ENCODE data around the gene ATG13. TPM values are rescaled to one million over a fixed set of nuclear protein-coding genes. Genes with fewer than 3 reads are reported as not detected.
"Not testable (repeated sequence)": the region's sequence is repeated elsewhere in the genome, so short reads cannot be mapped to it uniquely, and the experiment has no call there.

The ATG13 gene
- total RNA-seq, 1 donor from 2014 or later = 87.7 TPM

DNA sequence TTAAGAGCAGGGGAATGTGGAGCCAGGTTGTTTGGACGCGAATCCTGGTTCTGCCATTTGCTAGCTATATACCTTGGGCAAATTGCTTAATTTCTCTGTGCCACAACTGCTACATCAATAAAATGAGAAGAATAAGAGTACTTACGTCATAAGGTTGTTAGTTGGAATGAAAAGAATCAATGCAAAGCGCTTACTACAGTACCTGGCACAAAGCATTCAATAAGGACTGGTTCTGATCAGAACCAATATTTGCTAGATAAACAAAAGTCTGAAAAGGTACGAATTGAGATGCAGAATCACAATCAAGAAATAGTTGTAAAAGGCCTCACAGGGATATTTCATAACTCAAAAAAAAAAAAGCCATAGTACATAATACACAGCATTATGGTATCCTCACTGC is 34.8 kb upstream of the ATG13 start:
- Mint-ChIP-seq H3K4me1 (ENCODE audit: low read depth, unreplicated experiment) (no peaks in the 10 kb centered on the region), H3K9me3 (ENCODE audit: unreplicated experiment) (peaks cover 2% of the 10 kb centered on the region), H3K27me3 (ENCODE audit: unreplicated experiment) (peaks cover 10% of the 10 kb centered on the region), H3K36me3 (ENCODE audit: unreplicated experiment) (peaks cover 11% of the 10 kb centered on the region), H3K27ac (ENCODE audit: unreplicated experiment) (peak overlapping the region; percentile 52), H3K4me3 (ENCODE audit: unreplicated experiment) (no peak overlapping the region)
- DNase-seq = no peak
- no peak for TF ChIP-seq CTCF (IDR thresholded peaks at IDR 0.05; ENCODE audit: partially characterized antibody, unreplicated experiment)

GRCh38 chr11:46583513-46583912 is 33.8 kb upstream of the ATG13 start:
- DNase-seq; H3K27me3 Mint-ChIP-seq (ENCODE audit: unreplicated experiment); H3K4me1 Mint-ChIP-seq (ENCODE audit: low read depth, unreplicated experiment); H3K9me3 Mint-ChIP-seq (ENCODE audit: unreplicated experiment); H3K27ac Mint-ChIP-seq (ENCODE audit: unreplicated experiment); H3K4me3 Mint-ChIP-seq (ENCODE audit: unreplicated experiment): not testable (repeated sequence)
- peaks cover 11% of the 10 kb centered on the region for H3K36me3 Mint-ChIP-seq (ENCODE audit: unreplicated experiment)

GRCh38 chr11:46588131-46588530 is 29.2 kb upstream of the ATG13 start:
- no peak overlapping the region for H3K27ac Mint-ChIP-seq (ENCODE audit: unreplicated experiment)
- no peaks in the 10 kb centered on the region for H3K36me3 Mint-ChIP-seq (ENCODE audit: unreplicated experiment)
- H3K27me3 Mint-ChIP-seq (ENCODE audit: unreplicated experiment) = peaks cover 4% of the 10 kb centered on the region
- H3K9me3 Mint-ChIP-seq (ENCODE audit: unreplicated experiment) = peaks cover 2% of the 10 kb centered on the region
- peaks cover 7% of the 10 kb centered on the region for H3K4me1 Mint-ChIP-seq (ENCODE audit: low read depth, unreplicated experiment)
- no peak for TF ChIP-seq CTCF (IDR thresholded peaks at IDR 0.05; ENCODE audit: partially characterized antibody, unreplicated experiment)
- DNase-seq = no peak
- H3K4me3 Mint-ChIP-seq (ENCODE audit: unreplicated experiment) = no peak overlapping the region

DNA sequence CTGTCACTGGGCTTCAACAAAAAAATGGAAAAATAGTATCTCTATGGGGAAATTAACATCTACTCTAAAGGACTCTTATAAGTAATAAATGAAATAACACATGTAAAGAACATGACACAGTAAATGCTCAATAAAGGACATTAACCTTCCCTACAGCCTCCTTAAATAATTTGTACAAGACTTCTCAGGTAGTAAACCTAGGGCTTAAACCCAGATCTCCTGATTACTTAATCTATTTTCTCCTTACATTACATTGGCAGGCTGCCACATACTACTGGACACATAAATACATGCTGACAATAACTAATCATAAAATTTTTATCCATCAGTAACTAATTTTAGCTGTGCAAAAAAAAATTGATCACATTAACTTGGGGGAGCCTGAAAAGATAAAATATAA is 28.4 kb upstream of the ATG13 start:
- Mint-ChIP-seq H3K27ac (ENCODE audit: unreplicated experiment) (no peak overlapping the region), H3K9me3 (ENCODE audit: unreplicated experiment) (peaks cover 2% of the 10 kb centered on the region), H3K36me3 (ENCODE audit: unreplicated experiment) (no peaks in the 10 kb centered on the region), H3K27me3 (ENCODE audit: unreplicated experiment) (peaks cover 4% of the 10 kb centered on the region), H3K4me1 (ENCODE audit: low read depth, unreplicated experiment) (peaks cover 7% of the 10 kb centered on the region), H3K4me3 (ENCODE audit: unreplicated experiment) (no peak overlapping the region)
- TF ChIP-seq CTCF (IDR thresholded peaks at IDR 0.05; ENCODE audit: partially characterized antibody, unreplicated experiment) = no peak
- no peak for DNase-seq

DNA sequence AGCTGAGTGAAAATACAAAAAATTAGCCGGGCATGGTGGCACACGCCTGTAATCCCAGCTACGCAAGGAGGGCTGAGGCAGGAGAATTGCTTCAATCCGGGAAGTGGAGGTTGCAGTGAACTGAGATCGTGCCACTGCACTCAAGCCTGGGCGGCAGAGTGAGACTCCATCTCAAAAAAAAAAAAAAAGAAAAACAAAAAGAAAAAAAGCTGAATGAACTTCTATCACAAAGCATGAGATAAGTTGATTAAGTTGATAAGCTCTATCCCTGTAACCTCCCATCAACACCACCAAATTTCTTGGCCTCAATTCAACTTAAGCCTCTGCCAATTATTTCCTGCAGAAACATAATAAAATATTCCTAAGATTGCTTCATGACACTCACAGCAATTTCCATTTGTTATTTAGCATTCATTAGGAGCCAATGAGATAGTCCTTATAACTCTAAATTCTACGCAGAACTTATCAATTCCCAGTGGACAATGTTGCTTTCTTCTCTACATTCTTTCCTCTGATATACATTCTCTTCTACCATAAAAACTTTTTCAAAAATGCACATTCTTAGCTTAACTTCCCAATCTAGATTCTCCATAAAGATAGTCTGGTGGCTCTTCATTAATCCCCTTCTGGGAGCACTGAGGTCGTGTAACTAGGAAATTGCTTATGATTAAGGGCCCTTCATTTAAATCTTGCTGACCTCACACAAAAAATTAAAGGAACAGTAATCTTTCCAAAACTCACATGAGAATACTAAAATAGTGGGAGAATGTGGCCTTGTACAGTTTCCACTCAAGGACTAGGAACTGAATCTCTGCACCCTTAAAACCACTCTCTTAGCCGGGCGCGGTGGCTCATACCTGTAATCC is 26.4 kb upstream of the ATG13 start:
- no peak overlapping the region for H3K27ac Mint-ChIP-seq (ENCODE audit: unreplicated experiment)
- H3K36me3 Mint-ChIP-seq (ENCODE audit: unreplicated experiment) = no peaks in the 10 kb centered on the region
- peaks cover 2% of the 10 kb centered on the region for H3K9me3 Mint-ChIP-seq (ENCODE audit: unreplicated experiment)
- no peaks in the 10 kb centered on the region for H3K27me3 Mint-ChIP-seq (ENCODE audit: unreplicated experiment)
- TF ChIP-seq CTCF (IDR thresholded peaks at IDR 0.05; ENCODE audit: partially characterized antibody, unreplicated experiment) = no peak
- no peak for DNase-seq
- peak overlapping the region; percentile 68 for H3K4me3 Mint-ChIP-seq (ENCODE audit: unreplicated experiment)
- peaks cover 7% of the 10 kb centered on the region for H3K4me1 Mint-ChIP-seq (ENCODE audit: low read depth, unreplicated experiment)

Data from glutamatergic neuron (in vitro differentiated cells).